Osteoblast (primary cell): ENCODE results near the gene MT1G. TPM values are rescaled to one million over a fixed set of nuclear protein-coding genes. Genes with fewer than 3 reads are reported as not detected.

Source experiments
- DNase-seq: peaks from one replicate; pipeline ENCODE4 v3.0.0; 2011; ENCODE audit warnings: low spot score, mixed read lengths; ENCODE audit not compliant: insufficient read length; ENCODE audit errors: missing footprints
- H2AFZ ChIP-seq: 2 replicates; pipeline ENCODE4 v1.6.0; 2011; ENCODE audit warnings: mild to moderate bottlenecking, low read length
- H3K27ac ChIP-seq: 2 replicates; pipeline ENCODE4 v1.5.1; 2011; ENCODE audit warnings: mild to moderate bottlenecking, low read depth, low read length, moderate library complexity
- H3K27me3 ChIP-seq: 2 replicates; pipeline ENCODE4 v1.6.0; 2012; ENCODE audit warnings: mild to moderate bottlenecking, control low read depth, inconsistent platforms, low read length, moderate library complexity; ENCODE audit not compliant: insufficient read depth
- H3K36me3 ChIP-seq: 2 replicates; pipeline ENCODE4 v1.5.1; 2011; ENCODE audit warnings: mild to moderate bottlenecking, low read length, control low read depth, moderate library complexity; ENCODE audit not compliant: insufficient read depth
- H3K4me1 ChIP-seq: 2 replicates; pipeline ENCODE4 v1.5.1; 2011; ENCODE audit warnings: mild to moderate bottlenecking, low read length, control low read depth, moderate library complexity; ENCODE audit not compliant: insufficient read depth
- H3K4me2 ChIP-seq: 2 replicates; pipeline ENCODE4 v1.6.0; 2011; ENCODE audit warnings: mild to moderate bottlenecking, low read length; ENCODE audit not compliant: insufficient read depth
- H3K4me3 ChIP-seq: fragments of 200-600 bp; sonication (generic); 3 replicates; pipeline ENCODE4 v1.5.1; 2012; ENCODE audit warnings: mild to moderate bottlenecking, low read length, inconsistent platforms; ENCODE audit not compliant: insufficient read depth
- H3K79me2 ChIP-seq: 2 replicates; pipeline ENCODE4 v1.6.0; 2012; ENCODE audit warnings: mild to moderate bottlenecking, low read length, control low read depth, inconsistent platforms; ENCODE audit not compliant: insufficient read depth
- H3K9me3 ChIP-seq: 2 replicates; pipeline ENCODE4 v1.5.1; 2011; ENCODE audit warnings: low read depth, low read length, control low read depth
- H4K20me1 ChIP-seq: 2 replicates; pipeline ENCODE4 v1.6.0; 2012; ENCODE audit warnings: mild to moderate bottlenecking, low read length, control low read depth; ENCODE audit not compliant: insufficient read depth
- total RNA-seq: library from RNA; depleted of rRNA; stranded (reverse); fragments of >200 nt; gene quantifications from 2 replicates; pipeline ENCODE4 v1.2.3, GENCODE V29; 2012
- TF ChIP-seq, protein P1 (sequence below): IDR thresholded peaks from 2 replicates; pipeline ENCODE4 v1.5.1; 2011; ENCODE audit warnings: mild to moderate bottlenecking, low read depth, low read length, moderate library complexity; ENCODE audit errors: extremely low read depth

The MT1G gene
- total RNA-seq, 1 donor, result not detected

DNA sequence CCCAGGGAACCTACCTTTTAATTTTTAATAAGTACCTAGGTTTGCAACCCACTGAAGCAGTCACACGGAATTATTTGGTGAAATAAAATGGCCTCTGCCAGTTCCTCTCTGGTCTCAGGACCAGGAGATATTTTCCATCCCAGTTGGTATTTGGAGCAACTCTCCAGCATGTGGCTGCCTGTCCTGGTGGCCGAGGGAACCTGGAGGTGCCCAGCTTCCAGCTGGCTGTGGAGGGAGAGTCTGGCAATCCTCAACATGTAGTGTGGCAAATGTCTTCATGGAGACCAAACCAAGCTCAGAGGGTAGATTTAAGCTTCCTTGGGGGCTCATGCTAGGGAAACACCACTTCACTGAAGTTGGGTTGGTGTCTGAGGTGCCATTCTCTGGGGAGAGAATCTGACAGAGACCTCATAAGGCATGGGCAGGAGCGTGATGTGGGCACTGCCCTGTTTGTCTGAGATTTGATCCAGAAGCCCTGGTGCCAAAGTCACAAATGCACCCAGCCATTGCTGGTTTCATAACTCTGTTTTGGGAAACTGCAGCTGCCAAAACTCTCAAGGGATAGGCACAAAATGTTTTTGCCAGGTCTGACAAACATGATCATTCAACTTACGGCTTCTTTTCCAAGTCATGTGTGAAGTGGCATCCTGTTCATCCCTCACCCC is 17.2 kb upstream of the MT1G start:
- TF ChIP-seq, protein P1, sequence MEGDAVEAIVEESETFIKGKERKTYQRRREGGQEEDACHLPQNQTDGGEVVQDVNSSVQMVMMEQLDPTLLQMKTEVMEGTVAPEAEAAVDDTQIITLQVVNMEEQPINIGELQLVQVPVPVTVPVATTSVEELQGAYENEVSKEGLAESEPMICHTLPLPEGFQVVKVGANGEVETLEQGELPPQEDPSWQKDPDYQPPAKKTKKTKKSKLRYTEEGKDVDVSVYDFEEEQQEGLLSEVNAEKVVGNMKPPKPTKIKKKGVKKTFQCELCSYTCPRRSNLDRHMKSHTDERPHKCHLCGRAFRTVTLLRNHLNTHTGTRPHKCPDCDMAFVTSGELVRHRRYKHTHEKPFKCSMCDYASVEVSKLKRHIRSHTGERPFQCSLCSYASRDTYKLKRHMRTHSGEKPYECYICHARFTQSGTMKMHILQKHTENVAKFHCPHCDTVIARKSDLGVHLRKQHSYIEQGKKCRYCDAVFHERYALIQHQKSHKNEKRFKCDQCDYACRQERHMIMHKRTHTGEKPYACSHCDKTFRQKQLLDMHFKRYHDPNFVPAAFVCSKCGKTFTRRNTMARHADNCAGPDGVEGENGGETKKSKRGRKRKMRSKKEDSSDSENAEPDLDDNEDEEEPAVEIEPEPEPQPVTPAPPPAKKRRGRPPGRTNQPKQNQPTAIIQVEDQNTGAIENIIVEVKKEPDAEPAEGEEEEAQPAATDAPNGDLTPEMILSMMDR, result no peak
- peaks cover 14% of the 10 kb centered on the region for H3K4me1 ChIP-seq
- no peak overlapping the region for H3K4me3 ChIP-seq
- no peaks in the 10 kb centered on the region for H3K79me2 ChIP-seq
- H3K27ac ChIP-seq, result no peak overlapping the region
- no peaks in the 10 kb centered on the region for H3K9me3 ChIP-seq
- H3K27me3 ChIP-seq, result no peaks in the 10 kb centered on the region
- H3K4me2 ChIP-seq, result no peak overlapping the region
- H4K20me1 ChIP-seq, result no peaks in the 10 kb centered on the region
- H3K36me3 ChIP-seq, result no peaks in the 10 kb centered on the region
- DNase-seq, result no peak
- no peak overlapping the region for H2AFZ ChIP-seq

DNA sequence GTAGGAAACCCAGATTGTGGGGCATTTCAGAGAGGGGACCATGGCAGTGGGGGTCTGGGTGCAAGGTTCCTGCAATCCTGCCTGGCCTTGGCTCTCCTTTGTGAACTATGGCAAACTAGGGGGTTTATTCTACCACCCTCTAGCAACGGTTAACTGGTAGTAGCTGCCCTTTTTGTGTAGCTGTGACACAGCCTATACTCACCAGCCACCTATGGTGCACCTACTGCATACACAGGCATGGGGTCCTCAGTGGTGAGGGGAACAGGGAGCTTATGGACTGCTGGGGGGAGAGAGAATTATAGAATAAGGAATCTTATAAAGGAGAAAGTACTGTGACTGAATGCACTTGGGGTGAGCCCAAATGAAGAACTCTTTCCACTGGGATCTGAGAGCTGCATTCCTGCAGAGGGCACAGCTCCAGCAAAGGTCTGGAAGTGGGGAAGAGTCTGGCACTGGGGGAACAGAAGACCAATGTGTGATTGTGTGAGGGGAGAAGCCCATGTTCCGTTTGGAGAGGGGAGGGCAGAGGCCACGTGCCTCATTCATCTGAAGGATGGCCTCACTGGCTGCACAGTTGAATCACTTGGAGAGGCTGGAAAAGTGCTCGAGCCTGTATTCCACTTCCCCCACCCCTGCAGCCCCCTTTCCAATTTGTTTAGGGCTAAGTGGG is 16.5 kb upstream of the MT1G start:
- H4K20me1 ChIP-seq, result no peaks in the 10 kb centered on the region
- no peak overlapping the region for H3K27ac ChIP-seq
- H3K9me3 ChIP-seq, result no peaks in the 10 kb centered on the region
- H3K4me2 ChIP-seq, result no peak overlapping the region
- no peaks in the 10 kb centered on the region for H3K36me3 ChIP-seq
- no peak for DNase-seq
- H2AFZ ChIP-seq, result no peak overlapping the region
- no peaks in the 10 kb centered on the region for H3K79me2 ChIP-seq
- H3K27me3 ChIP-seq, result no peaks in the 10 kb centered on the region
- TF ChIP-seq, protein P1, result no peak
- no peak overlapping the region for H3K4me3 ChIP-seq
- peaks cover 14% of the 10 kb centered on the region for H3K4me1 ChIP-seq

DNA sequence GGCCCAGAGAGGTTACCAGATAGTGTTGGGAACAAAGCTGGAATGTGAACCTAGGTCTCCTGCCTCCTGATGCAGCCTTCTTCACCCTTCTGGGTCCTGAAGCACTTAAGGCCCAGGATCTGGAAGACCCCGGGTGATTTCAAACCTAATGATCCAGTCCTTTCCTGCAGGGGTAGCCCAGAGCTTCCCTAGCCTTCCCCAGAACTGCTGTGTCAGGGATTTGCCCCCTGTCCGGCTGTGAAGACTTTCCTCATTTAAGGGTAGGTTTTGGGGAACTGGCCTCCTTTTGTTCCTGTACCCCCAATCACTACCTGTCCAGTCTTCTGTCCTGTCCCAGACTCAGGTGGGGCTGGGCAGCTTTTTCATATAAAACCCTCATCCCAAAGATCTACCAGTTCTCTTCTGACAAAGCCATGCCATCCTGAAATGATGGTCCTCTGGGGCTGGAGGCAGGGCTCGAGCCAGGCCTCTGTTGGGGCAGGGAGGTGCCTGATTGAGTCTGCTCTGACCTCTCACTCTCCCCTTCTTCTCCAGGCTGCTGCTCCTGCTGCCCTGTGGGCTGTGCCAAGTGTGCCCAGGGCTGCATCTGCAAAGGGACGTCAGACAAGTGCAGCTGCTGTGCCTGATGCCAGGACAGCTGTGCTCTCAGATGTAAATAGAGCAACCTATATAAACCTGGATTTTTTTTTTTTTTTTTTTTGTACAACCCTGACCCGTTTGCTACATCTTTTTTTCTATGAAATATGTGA is 15.7 kb upstream of the MT1G start:
- TF ChIP-seq, protein P1, result no peak
- H3K36me3 ChIP-seq, result no peaks in the 10 kb centered on the region
- peak overlapping the region; percentile 100 for H3K4me2 ChIP-seq
- no peaks in the 10 kb centered on the region for H3K79me2 ChIP-seq
- no peaks in the 10 kb centered on the region for H3K27me3 ChIP-seq
- H3K27ac ChIP-seq, result no peak overlapping the region
- DNase-seq, result no peak
- H3K4me3 ChIP-seq, result peak overlapping the region; percentile 85
- H2AFZ ChIP-seq, result no peak overlapping the region
- H3K4me1 ChIP-seq, result peaks cover 14% of the 10 kb centered on the region
- H3K9me3 ChIP-seq, result no peaks in the 10 kb centered on the region
- H4K20me1 ChIP-seq, result no peaks in the 10 kb centered on the region
